Medulla oblongata (tissue), 1 donor: ENCODE results near the gene POM121C.
"Not testable (repeated sequence)": the region's sequence is repeated elsewhere in the genome, so short reads cannot be mapped to it uniquely, and the experiment has no call there.

Experiments
- DNase-seq: peaks from one replicate; pipeline ENCODE4 v3.0.0-alpha.2; 2015; ENCODE audit errors: extremely low spot score

Gene POM121C

GRCh38 chr7:75485979-75486643 is at the start of gene POM121C:
Gene POM121C (minus strand): TSS chr7:75486299. CDS start chr7:75441496, 44,803 bp downstream.
- peak; percentile 86 for DNase-seq

- peak; percentile 21 for DNase-seq
These were observed 48.7 kb upstream of the POM121C start for GRCh38 chr7:75534727-75535307.

- DNase-seq: no peak
These were observed 47.8 kb upstream of the POM121C start for GRCh38 chr7:75533926-75534325.

GRCh38 chr7:75532639-75533038 is 46.5 kb upstream of the POM121C start:
- DNase-seq: no peak

GRCh38 chr7:75531359-75531821 is 45.3 kb upstream of the POM121C start:
- no peak for DNase-seq

- DNase-seq: not testable (repeated sequence)
These were observed 41.2 kb upstream of the POM121C start for GRCh38 chr7:75527224-75527722.

- not testable (repeated sequence) for DNase-seq
These were observed 35.6 kb upstream of the POM121C start for GRCh38 chr7:75521727-75522126.

GRCh38 chr7:75518842-75519241 is 32.7 kb upstream of the POM121C start:
- not testable (repeated sequence) for DNase-seq

- not testable (repeated sequence) for DNase-seq
These were observed 22.9 kb upstream of the POM121C start for GRCh38 chr7:75509033-75509432.

- not testable (repeated sequence) for DNase-seq
These were observed 5.9 kb upstream of the POM121C start, which contains the start of gene SPDYE5 for GRCh38 chr7:75492020-75492419. Gene SPDYE5 (plus strand): TSS chr7:75492320. CDS start chr7:75494048, 1,728 bp downstream.

GRCh38 chr7:75485355-75485978 is 632 bp downstream of the POM121C start:
- not testable (repeated sequence) for DNase-seq

GRCh38 chr7:75480313-75480712 is 5.8 kb downstream of the POM121C start:
- DNase-seq: not testable (repeated sequence)

- DNase-seq: not testable (repeated sequence)
These were observed 8.6 kb downstream of the POM121C start for GRCh38 chr7:75477457-75477856.

- not testable (repeated sequence) for DNase-seq
These were observed 15.9 kb downstream of the POM121C start for GRCh38 chr7:75470166-75470565.

GRCh38 chr7:75460541-75460940 is 25.6 kb downstream of the POM121C start:
- DNase-seq: not testable (repeated sequence)

GRCh38 chr7:75458034-75458433 is 28.1 kb downstream of the POM121C start:
- not testable (repeated sequence) for DNase-seq

- not testable (repeated sequence) for DNase-seq
These were observed 29.7 kb downstream of the POM121C start for GRCh38 chr7:75456403-75456802.

GRCh38 chr7:75452494-75452955 is 33.6 kb downstream of the POM121C start:
- DNase-seq: not testable (repeated sequence)

GRCh38 chr7:75449946-75450345 is 36.2 kb downstream of the POM121C start:
- not testable (repeated sequence) for DNase-seq

- DNase-seq: not testable (repeated sequence)
These were observed 43.5 kb downstream of the POM121C start for GRCh38 chr7:75442465-75443111.

GRCh38 chr7:75442101-75442464 is 44.0 kb downstream of the POM121C start:
- not testable (repeated sequence) for DNase-seq

- DNase-seq: not testable (repeated sequence)
These were observed 47.1 kb downstream of the POM121C start for GRCh38 chr7:75439000-75439399.
